SKM-1 (cell line): ENCODE results near the gene OMA1.

Experiments
- DNase-seq: peaks from one replicate; lab custom pipeline; 2025; ENCODE audit not compliant: unreplicated experiment; lab: John Stamatoyannopoulos, UW

The OMA1 gene

GRCh38 chr1:58465176-58465575, 81.3 kb downstream of the OMA1 start:
- no peak for DNase-seq

GRCh38 chr1:58460469-58460868, 86.1 kb downstream of the OMA1 start:
- no peak for DNase-seq

GRCh38 chr1:58459911-58460310, 86.6 kb downstream of the OMA1 start:
- DNase-seq: no peak

- DNase-seq: no peak
These were observed 89.4 kb downstream of the OMA1 start for GRCh38 chr1:58457023-58457635.

GRCh38 chr1:58456470-58456869, 90.1 kb downstream of the OMA1 start:
- no peak for DNase-seq

- no peak for DNase-seq
These were observed 91.7 kb downstream of the OMA1 start for GRCh38 chr1:58454807-58455206.

- DNase-seq: no peak
These were observed 92.1 kb downstream of the OMA1 start for GRCh38 chr1:58454385-58454784.

GRCh38 chr1:58451560-58452191, 94.8 kb downstream of the OMA1 start:
- no peak for DNase-seq

GRCh38 chr1:58447886-58448285, 98.6 kb downstream of the OMA1 start:
- no peak for DNase-seq

GRCh38 chr1:58447042-58447441, 99.5 kb downstream of the OMA1 start:
- no peak for DNase-seq

GRCh38 chr1:58446368-58446767, 100.2 kb downstream of the OMA1 start:
- DNase-seq: no peak

- no peak for DNase-seq
These were observed 102.3 kb downstream of the OMA1 start for GRCh38 chr1:58443986-58444868.

GRCh38 chr1:58442114-58442513, 104.4 kb downstream of the OMA1 start:
- DNase-seq: no peak

- no peak for DNase-seq
These were observed 104.8 kb downstream of the OMA1 start for GRCh38 chr1:58441699-58442098.

GRCh38 chr1:58440696-58441095, 105.8 kb downstream of the OMA1 start:
- DNase-seq: no peak

GRCh38 chr1:58439946-58440345, 106.6 kb downstream of the OMA1 start:
- DNase-seq: no peak

GRCh38 chr1:58438468-58438867, 108.1 kb downstream of the OMA1 start:
- DNase-seq: no peak

GRCh38 chr1:58437623-58438022, 108.9 kb downstream of the OMA1 start:
- DNase-seq: no peak

- no peak for DNase-seq
These were observed 109.8 kb downstream of the OMA1 start for GRCh38 chr1:58436615-58437297.

- no peak for DNase-seq
These were observed 111.2 kb downstream of the OMA1 start for GRCh38 chr1:58435376-58435775.

GRCh38 chr1:58434607-58435006, 111.9 kb downstream of the OMA1 start:
- DNase-seq: no peak
